ENCODE data around the gene TAF1A.
"Not testable (repeated sequence)": the region's sequence is repeated elsewhere in the genome, so short reads cannot be mapped to it uniquely, and the experiment has no call there.

The TAF1A gene

GRCh38 chr1:222589462-222590302 is at the start of gene TAF1A:
Gene TAF1A, minus strand, starts transcription at chr1:222589933.
- DNase-seq, result peak; percentile 93

- DNase-seq, result peak; percentile 70
Observed at GRCh38 chr1:222634180-222635013, 44.7 kb upstream of the TAF1A start.

GRCh38 chr1:222632749-222633148 is 43.0 kb upstream of the TAF1A start:
- no peak for DNase-seq

- DNase-seq, result no peak
Observed at GRCh38 chr1:222631611-222632208, 42.0 kb upstream of the TAF1A start.

GRCh38 chr1:222629921-222630535 is 40.3 kb upstream of the TAF1A start:
- DNase-seq, result no peak

GRCh38 chr1:222627232-222627631 is 37.5 kb upstream of the TAF1A start:
- DNase-seq, result no peak

GRCh38 chr1:222624214-222624613 is 34.5 kb upstream of the TAF1A start:
- DNase-seq, result no peak

- DNase-seq, result no peak
Observed at GRCh38 chr1:222623458-222623857, 33.7 kb upstream of the TAF1A start.

GRCh38 chr1:222622765-222623164 is 33.0 kb upstream of the TAF1A start:
- no peak for DNase-seq

GRCh38 chr1:222620566-222620965 is 30.8 kb upstream of the TAF1A start:
- DNase-seq, result no peak

- peak; percentile 43 for DNase-seq
Observed at GRCh38 chr1:222618880-222619596, 29.3 kb upstream of the TAF1A start.

GRCh38 chr1:222618001-222618879 is 28.5 kb upstream of the TAF1A start, which contains the start of gene MIA3:
Gene MIA3, plus strand, starts transcription at chr1:222618097. Its CDS starts 14 bp downstream, at chr1:222618111.
- DNase-seq, result peak; percentile 84

GRCh38 chr1:222617367-222617951 is 27.7 kb upstream of the TAF1A start:
- peak; percentile 94 for DNase-seq

GRCh38 chr1:222616525-222616924 is 26.8 kb upstream of the TAF1A start:
- no peak for DNase-seq

- DNase-seq, result no peak
Observed at GRCh38 chr1:222613627-222614026, 23.9 kb upstream of the TAF1A start.

- no peak for DNase-seq
Observed at GRCh38 chr1:222610728-222611127, 21.0 kb upstream of the TAF1A start.

- not testable (repeated sequence) for DNase-seq
Observed at GRCh38 chr1:222609111-222609510, 19.4 kb upstream of the TAF1A start.

- DNase-seq, result no peak
Observed at GRCh38 chr1:222606757-222607156, 17.0 kb upstream of the TAF1A start.

GRCh38 chr1:222601257-222601656 is 11.5 kb upstream of the TAF1A start:
- DNase-seq, result no peak

GRCh38 chr1:222600281-222600680 is 10.5 kb upstream of the TAF1A start:
- no peak for DNase-seq

- DNase-seq, result no peak
Observed at GRCh38 chr1:222596696-222597095, 7.0 kb upstream of the TAF1A start.
